Right lobe of liver (tissue), 4 donors: ENCODE measurements around the gene TRMT61B.

Source experiments
- POLR2A ChIP-seq: fragments of 450-650 bp; IDR thresholded peaks from one replicate; pipeline ENCODE4 v1.6.1; 2017; ENCODE audit warnings: antibody characterized with exemption, mild to moderate bottlenecking
- TF ChIP-seq, protein P1 (sequence below), 4 donors: fragments of 200-600 bp in 3 of 4; fragments of 450-650 bp in 1 of 4; IDR thresholded peaks; one replicate each; pipeline versions ENCODE4 v1.5.1 to v1.8.0; 2016 to 2022; ENCODE audit warnings: antibody characterized with exemption in 4 of 4, mild to moderate bottlenecking in 2 of 4
- donor health status: DM: no; HTN: no; CAD: no.
- donor health status: DM: no; HTN: no; CAD: no.
- donor health status: DM: no; HTN: yes; CAD: no.

DNA sequence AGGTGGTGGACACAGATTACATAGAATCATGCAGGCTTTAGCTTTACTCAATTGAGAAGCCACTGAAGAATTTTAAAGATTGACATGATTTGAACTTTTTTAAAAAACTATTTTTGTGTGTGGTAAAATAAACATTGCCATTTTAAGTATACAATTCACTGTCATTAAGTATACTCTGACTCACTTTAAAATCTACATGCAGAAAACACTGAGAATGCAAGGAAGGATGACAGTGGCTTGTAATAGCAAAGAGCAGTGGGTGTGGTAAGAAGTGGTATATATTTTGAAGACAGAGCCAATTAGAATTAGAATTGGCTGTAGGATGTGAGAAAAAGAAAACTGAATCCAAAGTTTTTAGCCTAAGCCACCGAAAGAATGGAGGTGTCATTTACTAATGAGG lies 14.9 kb downstream of the TRMT61B start:
- TF ChIP-seq, protein P1, sequence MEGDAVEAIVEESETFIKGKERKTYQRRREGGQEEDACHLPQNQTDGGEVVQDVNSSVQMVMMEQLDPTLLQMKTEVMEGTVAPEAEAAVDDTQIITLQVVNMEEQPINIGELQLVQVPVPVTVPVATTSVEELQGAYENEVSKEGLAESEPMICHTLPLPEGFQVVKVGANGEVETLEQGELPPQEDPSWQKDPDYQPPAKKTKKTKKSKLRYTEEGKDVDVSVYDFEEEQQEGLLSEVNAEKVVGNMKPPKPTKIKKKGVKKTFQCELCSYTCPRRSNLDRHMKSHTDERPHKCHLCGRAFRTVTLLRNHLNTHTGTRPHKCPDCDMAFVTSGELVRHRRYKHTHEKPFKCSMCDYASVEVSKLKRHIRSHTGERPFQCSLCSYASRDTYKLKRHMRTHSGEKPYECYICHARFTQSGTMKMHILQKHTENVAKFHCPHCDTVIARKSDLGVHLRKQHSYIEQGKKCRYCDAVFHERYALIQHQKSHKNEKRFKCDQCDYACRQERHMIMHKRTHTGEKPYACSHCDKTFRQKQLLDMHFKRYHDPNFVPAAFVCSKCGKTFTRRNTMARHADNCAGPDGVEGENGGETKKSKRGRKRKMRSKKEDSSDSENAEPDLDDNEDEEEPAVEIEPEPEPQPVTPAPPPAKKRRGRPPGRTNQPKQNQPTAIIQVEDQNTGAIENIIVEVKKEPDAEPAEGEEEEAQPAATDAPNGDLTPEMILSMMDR (IDR thresholded peaks at IDR 0.05) = no peak
- TF ChIP-seq POLR2A = no peak
